Gastrocnemius medialis (tissue), 4 donors: ENCODE data around the gene SLC9A4. TPM values are rescaled to one million over a fixed set of nuclear protein-coding genes. Genes with fewer than 3 reads are reported as not detected.

ENCODE experiments used
- ATAC-seq, 2 donors: fragments of 150-250 bp; one replicate each; pipeline ENCODE4 v1.9.1; 2016
- DNase-seq, 2 donors: peaks; one replicate each; pipeline ENCODE4 v3.0.0-alpha.2; 2019
- H3K27ac ChIP-seq, 4 donors: fragments of 200-600 bp; sonication (generic); 1 replicate in 1 of 4; 2 replicates in 3 of 4; pipeline ENCODE4 v1.5.1; 2016 to 2018; ENCODE audit warnings: mild to moderate bottlenecking in 2 of 4, moderate library complexity in 1 of 4
- H3K27me3 ChIP-seq, 3 donors: fragments of 200-600 bp; sonication (generic) in 2 of 3; 1 replicate in 1 of 3; 2 replicates in 2 of 3; pipeline versions ENCODE4 v1.5.1 to v1.6.0; 2016 to 2019; ENCODE audit warnings: mild to moderate bottlenecking in 1 of 3, moderate library complexity in 1 of 3
- H3K36me3 ChIP-seq, 2 donors: fragments of 200-600 bp; sonication (generic) in 1 of 2; one replicate each; pipeline ENCODE4 v1.5.1; 2017 to 2018
- H3K4me1 ChIP-seq, 2 donors: fragments of 200-600 bp; sonication (generic) in 1 of 2; one replicate each; pipeline ENCODE4 v1.5.1; 2016 to 2017; ENCODE audit warnings: mild to moderate bottlenecking in 2 of 2
- H3K4me3 ChIP-seq, 4 donors: fragments of 200-600 bp; sonication (generic) in 3 of 4; 1 replicate in 1 of 4; 2 replicates in 3 of 4; pipeline ENCODE4 v1.5.1; 2016 to 2019; ENCODE audit warnings: mild to moderate bottlenecking in 2 of 4
- H3K9me3 ChIP-seq, 3 donors: fragments of 200-600 bp; sonication (generic) in 2 of 3; 1 replicate in 1 of 3; 2 replicates in 2 of 3; pipeline ENCODE4 v1.5.1; 2016 to 2019
- CTCF ChIP-seq, 5 experiments: fragments of 450-650 bp in 3 of 5; fragments of 200-600 bp in 2 of 5; sonication (generic) in 2 of 5; IDR thresholded peaks in 4 of 5; conservative IDR thresholded peaks in 1 of 5; 1 replicate in 4 of 5; 2 replicates in 1 of 5; pipeline ENCODE4 v1.5.1; 2016 to 2019; ENCODE audit warnings: antibody characterized with exemption in 5 of 5, mild to moderate bottlenecking in 3 of 5, moderate library complexity in 3 of 5
- POLR2A ChIP-seq, 2 donors: fragments of 450-650 bp; IDR thresholded peaks; one replicate each; pipeline ENCODE4 v1.6.1; 2017; ENCODE audit warnings: antibody characterized with exemption in 2 of 2, mild to moderate bottlenecking in 2 of 2, moderate library complexity in 2 of 2
- in situ Hi-C, 4 donors: fragments of 200-750 bp; cut with MboI; loops; one replicate each; pipeline versions ENCODE4 v1.15.0 to v1.8.0; 2017; ENCODE audit warnings: low sequenced_read_pairs in 4 of 4
- intact Hi-C: fragments of 100-400 bp; cut with DNase I; formaldehyde crosslinking; loops from one replicate; pipeline ENCODE4 v1.15.1; 2023; ENCODE audit warnings: low total_unique reads
- total RNA-seq, 4 donors: library from RNA; depleted of rRNA; stranded (reverse); fragments of >200 nt; gene quantifications; one replicate each; pipeline versions ENCODE4 v1.1.0 to v1.2.3, GENCODE V29; 2016

SLC9A4 gene
- total RNA-seq, 4 donors from 2014 or later: not detected

- DNase-seq (no peak), ATAC-seq (no peak)
- Histone ChIP-seq H3K36me3 (no peaks in the 10 kb centered on the region), H3K4me1 (peaks cover 0 to 2% of the 10 kb centered on the region in 2 donors), H3K9me3 (no peaks in the 10 kb centered on the region), H3K4me3 (no peak overlapping the region), H3K27me3 (no peaks in the 10 kb centered on the region), H3K27ac (no peak overlapping the region)
- TF ChIP-seq POLR2A (IDR thresholded peaks at IDR 0.05) (no peak), CTCF (IDR thresholded peaks at IDR 0.05 in 4 of 5, conservative IDR thresholded peaks at IDR 0.05 in 1 of 5) (no peak)
- in situ Hi-C loops (no loop called here), intact Hi-C loops (no loop called here)
Observed at GRCh38 chr2:102508863-102509262, 35.8 kb downstream of the SLC9A4 start.

GRCh38 chr2:102509749-102510148 lies 36.7 kb downstream of the SLC9A4 start:
- in situ Hi-C loops: no loop called here
- TF ChIP-seq CTCF (IDR thresholded peaks at IDR 0.05 in 4 of 5, conservative IDR thresholded peaks at IDR 0.05 in 1 of 5) (no peak), POLR2A (IDR thresholded peaks at IDR 0.05) (no peak)
- H3K27ac ChIP-seq: no peak overlapping the region
- no peaks in the 10 kb centered on the region for H3K36me3 ChIP-seq
- no peaks in the 10 kb centered on the region for H3K9me3 ChIP-seq
- no peak for ATAC-seq
- H3K4me3 ChIP-seq: no peak overlapping the region
- DNase-seq: no peak
- peaks cover 0 to 8% of the 10 kb centered on the region in 2 donors for H3K4me1 ChIP-seq
- H3K27me3 ChIP-seq: no peaks in the 10 kb centered on the region
- intact Hi-C loops: no loop called here

- Histone ChIP-seq H3K9me3 (no peaks in the 10 kb centered on the region), H3K4me1 (peaks cover 0 to 8% of the 10 kb centered on the region in 2 donors), H3K36me3 (no peaks in the 10 kb centered on the region), H3K4me3 (no peak overlapping the region), H3K27ac (no peak overlapping the region), H3K27me3 (no peaks in the 10 kb centered on the region)
- in situ Hi-C loops: no loop called here
- DNase-seq (no peak), ATAC-seq (no peak)
- TF ChIP-seq POLR2A (IDR thresholded peaks at IDR 0.05): no peak
- TF ChIP-seq CTCF (IDR thresholded peaks at IDR 0.05 in 4 of 5, conservative IDR thresholded peaks at IDR 0.05 in 1 of 5): no peak
- intact Hi-C loops: no loop called here
Observed at GRCh38 chr2:102510791-102511575, 38.0 kb downstream of the SLC9A4 start.

GRCh38 chr2:102512161-102512560 lies 39.1 kb downstream of the SLC9A4 start:
- intact Hi-C loops (no loop called here), in situ Hi-C loops (no loop called here)
- Histone ChIP-seq H3K27ac (no peak overlapping the region), H3K4me3 (no peak overlapping the region), H3K9me3 (no peaks in the 10 kb centered on the region), H3K27me3 (no peaks in the 10 kb centered on the region), H3K4me1 (peaks cover 0 to 8% of the 10 kb centered on the region in 2 donors), H3K36me3 (no peaks in the 10 kb centered on the region)
- no peak for TF ChIP-seq POLR2A (IDR thresholded peaks at IDR 0.05)
- no peak for TF ChIP-seq CTCF (IDR thresholded peaks at IDR 0.05 in 4 of 5, conservative IDR thresholded peaks at IDR 0.05 in 1 of 5)
- ATAC-seq (no peak), DNase-seq (no peak)
